Astrocyte of the cerebellum (primary cell): ENCODE measurements around the gene RRP1.
"Not testable (repeated sequence)": the region's sequence is repeated elsewhere in the genome, so short reads cannot be mapped to it uniquely, and the experiment has no call there.

Experiments
- DNase-seq: peaks from one replicate; pipeline ENCODE4 v3.0.0-alpha.2; 2011; ENCODE audit warnings: low read depth
- H3K4me3 ChIP-seq: 2 replicates; pipeline ENCODE4 v1.5.1; 2011; ENCODE audit warnings: mild to moderate bottlenecking, low read depth, low read length, moderate library complexity
- CTCF ChIP-seq: IDR thresholded peaks from 2 replicates; pipeline ENCODE4 v1.5.1; 2012; ENCODE audit warnings: low read length, low read depth, moderate library complexity, mild to moderate bottlenecking; ENCODE audit errors: missing control alignments
- in situ Hi-C: cut with HindIII; loops from 2 replicates; pipeline ENCODE4 v1.10.0; 2017; ENCODE audit warnings: low sequenced_read_pairs

RRP1 gene

DNA sequence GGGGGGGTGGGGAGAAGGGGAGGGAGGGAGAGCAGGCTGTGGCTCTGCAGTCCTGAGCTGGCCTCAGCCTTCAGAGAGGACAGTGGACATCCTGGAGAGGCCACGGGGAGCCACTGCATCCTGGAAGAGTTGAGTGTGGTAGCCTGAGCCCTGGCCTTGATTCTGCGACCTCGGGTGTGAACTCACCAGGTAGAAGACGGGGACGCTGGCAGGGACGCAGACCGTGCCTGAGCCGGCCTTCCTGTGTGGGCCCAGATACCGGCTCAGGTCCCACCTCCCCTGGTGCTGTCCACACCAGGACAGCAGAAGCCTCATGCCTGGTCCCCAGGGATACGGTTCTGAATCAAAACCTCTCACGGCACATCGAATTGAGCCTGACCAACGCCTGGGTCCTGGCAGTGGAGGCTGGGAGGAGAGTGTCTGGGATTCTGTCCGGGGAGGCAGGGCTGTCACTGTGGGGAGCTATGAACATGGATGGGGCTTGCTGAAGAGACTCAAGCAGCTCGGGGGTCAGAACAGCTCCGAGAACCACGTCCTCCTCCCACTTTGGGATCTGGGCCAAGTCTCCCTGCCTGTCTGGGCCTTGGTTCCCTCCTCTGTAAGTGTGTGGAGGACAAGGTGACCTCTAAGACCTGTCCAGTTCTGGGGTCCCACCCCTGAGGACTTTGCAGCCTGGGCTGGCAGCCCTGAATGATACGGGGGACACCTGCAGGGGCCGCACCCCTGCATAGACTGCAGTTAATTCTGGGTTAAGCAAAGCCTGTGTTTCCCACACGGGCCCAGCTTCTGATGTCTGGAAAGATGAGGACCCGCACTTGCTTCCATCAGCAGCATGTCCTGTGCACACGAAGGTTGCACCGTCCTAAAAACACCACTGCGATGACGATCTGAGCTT is 30.4 kb downstream of the RRP1 start:
- DNase-seq: no peak
- no peak for TF ChIP-seq CTCF
- no peak overlapping the region for H3K4me3 ChIP-seq
- in situ Hi-C loops: no loop called here

DNA sequence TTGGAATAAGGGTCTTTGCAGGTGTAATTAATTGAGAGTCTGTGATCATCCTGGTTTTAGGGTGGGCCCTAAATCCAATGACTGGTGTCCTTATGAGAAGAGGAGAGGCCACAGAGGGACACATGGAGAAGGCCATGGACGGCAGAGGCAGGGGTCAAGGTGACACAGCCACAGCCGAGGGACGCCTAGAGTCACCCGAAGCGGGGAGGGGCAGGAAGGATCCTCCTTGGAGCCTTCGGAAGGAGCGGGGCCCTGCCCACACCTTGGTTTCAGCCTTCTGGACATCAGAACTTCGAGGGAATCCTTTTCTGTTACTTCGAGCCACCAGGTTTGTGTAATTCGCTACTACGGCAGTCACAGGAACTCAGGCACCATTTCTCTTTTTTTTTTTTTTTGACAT is 31.1 kb downstream of the RRP1 start:
- in situ Hi-C loops: no loop called here
- no peak for TF ChIP-seq CTCF
- H3K4me3 ChIP-seq: no peak overlapping the region
- DNase-seq: no peak

DNA sequence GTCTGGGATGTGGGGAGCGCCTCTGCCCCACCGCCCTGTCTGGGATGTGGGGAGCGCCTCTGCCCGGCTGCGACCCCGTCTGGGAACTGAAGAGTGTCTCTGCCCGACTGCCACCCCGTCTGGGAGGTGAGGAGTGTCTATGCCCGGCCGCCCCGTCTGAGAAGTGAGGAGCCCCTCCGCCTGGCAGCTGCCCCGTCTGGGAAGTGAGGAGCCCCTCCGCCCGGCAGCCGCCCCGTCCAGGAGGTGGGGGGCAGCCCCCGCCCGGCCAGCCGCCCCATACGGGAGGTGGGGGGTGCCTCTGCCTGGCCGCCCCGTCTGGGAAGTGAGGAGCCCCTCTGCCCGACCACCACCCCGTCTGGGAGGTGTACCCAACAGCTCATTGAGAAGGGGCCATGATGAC is 32.8 kb downstream of the RRP1 start:
- H3K4me3 ChIP-seq, DNase-seq, in situ Hi-C loops: not testable (repeated sequence)

DNA sequence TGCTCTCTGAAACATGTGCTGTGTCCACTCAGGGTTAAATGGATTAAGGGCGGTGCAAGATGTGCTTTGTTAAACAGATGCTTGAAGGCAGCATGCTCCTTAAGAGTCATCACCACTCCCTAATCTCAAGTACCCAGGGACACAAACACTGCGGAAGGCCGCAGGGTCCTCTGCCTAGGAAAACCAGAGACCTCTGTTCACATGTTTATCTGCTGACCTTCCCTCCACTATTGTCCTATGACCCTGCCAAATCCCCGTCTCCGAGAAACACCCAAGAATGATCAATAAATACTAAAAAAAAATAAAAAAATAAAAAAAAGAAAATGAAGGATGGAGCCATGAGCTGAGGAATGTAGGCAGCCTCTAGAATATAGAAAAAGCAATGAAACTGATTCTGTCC is 33.4 kb downstream of the RRP1 start:
- DNase-seq, in situ Hi-C loops, H3K4me3 ChIP-seq: not testable (repeated sequence)

DNA sequence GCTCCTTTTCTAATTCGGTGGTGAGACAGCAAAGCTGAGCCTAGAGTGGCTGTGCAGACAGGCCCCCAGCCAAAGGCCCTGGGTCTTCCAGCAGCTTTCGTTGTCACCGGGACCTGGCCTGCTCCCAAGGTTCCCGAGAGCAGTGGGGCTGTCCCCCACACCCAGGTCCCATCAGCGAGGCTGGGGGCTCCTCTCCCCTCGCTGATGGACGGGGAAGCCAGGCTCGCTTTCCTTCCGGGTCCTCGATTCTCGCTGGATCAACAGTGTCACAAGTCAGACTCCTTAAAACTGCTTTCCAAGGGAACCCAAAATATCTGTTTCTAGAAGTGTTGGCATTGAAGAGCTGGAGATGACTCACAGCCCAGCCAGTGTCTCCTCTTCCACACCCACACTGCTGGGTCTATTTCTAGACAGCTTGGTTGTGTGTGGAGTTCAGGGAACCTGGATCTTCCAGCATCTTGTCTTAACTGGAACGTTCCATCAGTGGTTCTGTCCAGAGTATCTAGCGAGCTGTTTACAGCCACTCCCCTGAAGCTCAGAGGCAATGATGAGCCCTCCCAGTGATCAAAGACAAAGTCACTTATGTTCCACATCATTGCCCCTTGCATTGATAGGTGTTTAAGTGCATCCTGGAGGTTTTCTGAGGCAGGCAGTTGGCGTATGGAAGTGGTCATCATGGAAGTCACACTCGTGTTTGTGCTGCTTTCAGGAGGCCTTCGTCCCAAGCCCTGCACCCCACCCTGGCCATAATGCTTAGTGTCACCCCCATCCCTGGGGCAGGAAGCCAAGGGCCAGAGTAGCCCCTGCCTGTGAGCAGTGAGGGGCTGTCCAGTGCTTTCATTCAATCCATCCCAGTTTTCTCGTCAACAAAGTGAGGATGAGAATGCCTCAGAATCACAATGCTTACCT is 35.2 kb downstream of the RRP1 start:
- H3K4me3 ChIP-seq: no peak overlapping the region
- no peak for DNase-seq
- no peak for TF ChIP-seq CTCF
- in situ Hi-C loops: no loop called here

GRCh38 chr21:43825242-43825935 is 36.0 kb downstream of the RRP1 start:
- in situ Hi-C loops: no loop called here
- no peak for DNase-seq
- no peak for TF ChIP-seq CTCF
- no peak overlapping the region for H3K4me3 ChIP-seq

DNA sequence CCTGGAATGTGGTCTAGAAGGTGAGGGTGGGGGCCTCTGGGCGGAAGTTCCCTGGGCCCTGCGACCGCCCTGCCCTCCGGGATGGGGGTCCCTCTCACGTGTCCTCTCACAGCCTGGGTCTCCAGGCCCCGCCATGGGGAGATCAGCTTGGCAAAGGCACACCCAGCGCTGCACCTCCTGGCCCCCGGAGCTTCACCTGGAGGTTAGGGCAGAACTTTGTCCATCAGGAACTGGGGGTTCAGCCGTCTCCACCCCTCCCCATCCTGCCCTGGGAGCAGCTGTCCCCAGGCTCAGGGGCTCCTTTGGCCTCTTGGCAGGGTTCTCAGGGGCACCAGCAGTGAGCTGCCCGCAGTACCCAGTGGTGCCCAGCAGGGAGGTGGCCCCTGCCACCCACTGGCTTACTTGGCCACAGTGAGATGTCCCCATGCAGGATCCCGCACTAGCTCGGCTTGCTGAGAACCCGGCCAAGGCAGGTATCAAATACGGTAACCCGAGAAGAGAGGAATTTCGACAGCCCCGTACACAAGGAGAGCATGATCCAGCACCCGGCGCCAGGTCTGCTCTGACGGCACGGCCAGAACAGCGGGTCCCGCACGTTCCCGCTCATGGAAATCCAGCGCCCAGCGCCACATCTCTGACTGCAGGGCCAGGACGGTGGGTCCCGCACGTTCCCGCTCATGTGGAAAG is 36.7 kb downstream of the RRP1 start:
- DNase-seq: no peak
- TF ChIP-seq CTCF: peak; percentile 16
- no peak overlapping the region for H3K4me3 ChIP-seq
- in situ Hi-C loops: no loop called here
